NCI-H1092 treated with DMSO at 0.1 percent for 48 hours (cell line): ENCODE measurements around the gene SPRED3.
A peak's percentile ranks its signal among the peaks of the same experiment; 100 is the strongest.

Experiments used
- DNase-seq: peaks from one replicate; lab custom pipeline; 2025; lab: John Stamatoyannopoulos, UW

SPRED3 gene

DNA sequence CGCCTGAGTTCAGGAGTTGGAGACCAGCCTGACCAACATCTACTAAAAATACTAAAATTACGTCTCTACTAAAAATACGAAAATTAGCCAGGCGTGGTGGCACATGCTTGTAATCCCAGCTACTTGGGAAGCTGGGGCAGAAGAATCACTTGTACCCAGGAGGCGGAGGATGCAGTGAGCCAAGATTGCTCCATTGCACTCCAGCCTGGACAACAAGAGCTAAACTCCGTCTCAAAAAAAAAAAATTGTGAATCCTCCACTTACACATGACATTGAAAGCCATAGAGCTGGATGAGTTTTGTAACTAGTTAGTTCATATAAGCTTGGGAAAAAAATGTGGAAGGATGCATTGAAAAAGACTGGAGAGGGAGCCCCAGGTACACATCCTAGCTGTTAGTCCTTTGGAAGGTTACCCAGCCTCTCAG lies 14.6 kb upstream of the SPRED3 start:
- DNase-seq = no peak

DNA sequence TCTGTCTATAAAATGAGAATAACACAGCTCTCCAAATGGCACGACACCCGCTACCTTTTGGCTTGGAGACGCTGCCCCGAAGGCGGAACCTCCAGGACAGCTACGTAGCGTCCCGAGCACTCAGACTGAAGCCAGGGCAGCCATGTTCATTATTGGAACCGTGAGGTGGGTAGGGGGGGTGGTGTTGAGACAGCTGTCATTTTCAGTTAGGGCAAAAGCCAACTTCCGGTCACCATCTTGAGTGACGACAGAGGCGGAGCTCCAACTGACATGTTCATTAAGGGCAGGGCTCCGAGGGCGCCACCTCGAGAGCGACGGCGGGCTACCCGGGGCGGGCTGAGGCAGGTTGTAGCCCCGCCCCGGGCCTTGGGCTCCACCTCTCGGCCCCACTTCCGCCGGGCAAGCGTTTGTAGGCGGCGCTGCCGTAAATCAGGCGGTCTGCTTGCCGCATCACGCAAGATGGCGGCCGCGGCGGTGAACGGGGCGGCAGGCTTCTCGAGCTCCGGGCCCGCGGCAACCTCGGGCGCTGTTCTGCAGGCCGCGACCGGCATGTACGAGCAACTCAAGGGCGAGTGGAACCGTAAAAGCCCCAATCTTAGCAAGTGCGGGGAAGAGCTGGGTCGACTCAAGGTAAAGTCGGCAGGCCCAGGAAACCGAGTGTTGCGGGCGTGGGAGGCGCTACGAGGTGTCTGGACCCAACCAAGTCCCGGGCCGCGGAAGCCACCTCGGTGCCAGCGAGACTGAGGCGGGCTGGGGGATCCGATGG lies 14.0 kb upstream of the SPRED3 start, which contains the start of gene PSMD8:
Gene PSMD8, plus strand, starts transcription at position 240 of the 766 bp plus-strand sequence. Its CDS starts 31 bp downstream, at position 271.
- peak; percentile 97 for DNase-seq

DNA sequence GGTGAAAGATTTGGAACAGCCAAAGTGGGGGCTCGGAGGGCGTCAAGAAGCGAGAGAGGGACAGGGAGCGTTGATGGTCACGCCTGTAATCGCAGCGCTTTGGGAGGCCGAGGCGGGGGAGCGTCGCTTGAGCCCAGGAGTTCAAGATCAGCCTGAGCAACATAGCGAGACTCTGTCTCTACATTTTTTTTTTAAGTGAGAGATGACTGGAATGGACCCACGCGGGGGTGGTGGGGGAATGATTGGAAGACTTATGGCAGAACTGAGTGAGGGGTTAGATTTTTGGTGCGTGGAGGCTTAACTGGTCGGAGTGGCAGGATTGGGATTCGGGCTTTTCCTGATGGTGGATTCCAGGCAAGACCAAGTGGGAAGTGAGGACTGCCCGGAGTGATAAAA lies 13.4 kb upstream of the SPRED3 start:
- DNase-seq = no peak

DNA sequence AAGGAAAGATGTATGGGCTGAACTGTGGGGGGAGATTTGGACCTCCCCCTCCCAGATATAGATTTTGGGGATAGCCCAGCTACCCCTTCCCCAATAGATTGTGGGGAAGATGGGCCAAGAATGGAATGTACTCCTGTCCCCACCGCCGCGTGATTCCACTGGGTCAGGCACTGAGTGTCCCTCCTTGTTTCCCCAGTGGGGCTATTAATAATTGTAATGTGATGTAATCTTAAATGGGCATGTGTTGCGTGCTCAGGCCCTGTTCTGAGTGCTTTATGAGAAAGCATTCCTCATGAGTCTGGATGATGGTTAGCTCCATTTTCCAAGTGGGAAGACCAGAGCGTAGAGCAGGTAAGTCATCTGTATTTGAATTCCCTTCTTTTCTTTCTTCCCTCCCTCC lies 12.7 kb upstream of the SPRED3 start:
- no peak for DNase-seq

DNA sequence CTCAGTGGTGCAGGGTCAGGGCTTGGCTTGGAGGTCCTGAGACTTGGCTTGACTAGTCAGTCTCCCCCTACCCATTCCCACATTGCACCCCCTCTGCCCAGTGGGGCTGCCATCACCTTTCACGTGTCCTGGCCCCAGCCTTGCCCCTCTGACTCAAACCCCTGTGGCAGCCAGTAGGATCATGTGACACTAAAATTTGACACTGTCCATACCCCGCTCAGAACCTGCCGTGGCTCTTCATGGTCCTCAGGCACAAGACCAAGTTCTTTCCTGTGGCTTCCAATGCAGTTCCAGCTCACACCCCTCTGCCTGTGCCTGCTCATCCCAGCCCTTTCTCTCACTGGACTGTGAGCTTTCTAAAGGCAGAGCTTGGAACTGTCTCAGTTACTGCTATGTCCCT lies 11.9 kb upstream of the SPRED3 start:
- DNase-seq = no peak

DNA sequence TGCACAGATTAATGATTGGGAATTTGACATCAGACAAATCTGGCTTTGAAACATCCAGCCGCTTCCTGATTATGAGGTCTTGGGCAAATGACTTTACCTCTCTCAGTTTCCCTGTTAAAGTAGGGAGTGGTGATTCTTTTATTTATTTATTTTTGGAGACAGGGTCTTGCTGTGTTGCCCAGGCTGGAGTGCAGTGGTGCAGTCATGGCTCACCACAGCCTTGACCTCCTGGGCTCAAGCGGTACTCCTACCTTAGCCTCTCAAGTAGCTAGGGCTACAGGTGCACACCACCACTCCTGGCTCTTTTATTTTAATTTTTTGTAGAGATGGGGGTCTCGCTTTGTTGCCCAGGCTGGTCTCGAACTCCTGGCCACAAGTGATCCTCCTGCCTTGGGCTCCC lies 11.4 kb upstream of the SPRED3 start:
- no peak for DNase-seq

DNA sequence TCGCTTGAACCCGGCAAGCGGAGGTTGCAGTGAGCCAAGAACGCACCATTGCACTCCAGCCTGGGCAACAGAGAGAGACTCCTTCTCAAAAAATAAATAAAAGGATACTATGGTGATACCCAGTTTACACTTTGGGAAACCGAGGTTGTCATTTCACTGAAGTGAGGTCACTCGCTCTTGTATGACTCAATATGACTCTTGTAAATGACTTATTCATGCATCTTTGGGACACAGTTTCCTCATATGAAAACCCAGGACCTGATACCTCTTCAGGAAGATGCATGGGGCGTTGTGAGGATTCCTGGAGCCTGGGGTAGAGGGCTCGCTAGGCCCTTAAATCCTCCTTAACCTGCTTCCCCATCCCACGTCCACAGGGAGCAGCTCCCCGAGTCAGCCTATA lies 9.6 kb upstream of the SPRED3 start:
- no peak for DNase-seq

DNA sequence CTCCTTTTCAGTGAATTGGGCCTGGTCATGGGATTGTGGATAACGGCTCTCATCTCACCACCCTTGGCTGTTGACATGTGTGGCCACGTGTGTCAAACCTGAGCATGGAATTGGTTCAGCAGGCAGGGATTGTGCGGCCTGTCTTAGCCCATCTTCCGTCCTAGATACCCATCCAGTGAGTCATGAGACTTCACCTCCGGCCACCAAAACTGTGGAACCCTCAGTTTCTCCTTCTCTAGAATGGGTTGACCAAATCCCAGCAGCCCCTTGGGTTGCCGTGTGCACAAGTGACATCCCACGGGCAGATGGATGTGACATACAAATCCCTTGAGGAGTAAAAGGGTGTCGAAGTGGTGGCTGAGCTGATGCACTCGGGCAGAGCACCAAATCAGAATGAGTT lies 7.4 kb upstream of the SPRED3 start:
- DNase-seq = no peak

DNA sequence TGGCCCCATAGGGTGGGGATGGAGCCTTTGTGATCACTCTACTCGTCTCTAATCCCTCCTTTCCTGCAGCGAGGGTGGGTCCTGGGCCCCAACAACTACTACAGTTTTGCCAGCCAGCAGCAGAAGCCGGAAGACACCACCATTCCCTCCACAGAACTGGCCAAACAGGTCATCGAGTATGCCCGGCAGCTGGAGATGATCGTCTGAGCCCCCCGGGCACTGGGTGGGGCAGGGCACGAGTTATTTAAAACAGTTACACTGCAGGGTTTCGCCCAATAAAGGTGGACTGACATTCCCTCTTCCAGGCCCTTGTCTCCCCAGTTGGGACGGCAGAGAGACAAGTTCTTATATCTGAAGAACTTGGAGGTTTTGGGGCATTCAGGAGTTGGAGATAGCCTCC lies 5.3 kb upstream of the SPRED3 start:
- no peak for DNase-seq

DNA sequence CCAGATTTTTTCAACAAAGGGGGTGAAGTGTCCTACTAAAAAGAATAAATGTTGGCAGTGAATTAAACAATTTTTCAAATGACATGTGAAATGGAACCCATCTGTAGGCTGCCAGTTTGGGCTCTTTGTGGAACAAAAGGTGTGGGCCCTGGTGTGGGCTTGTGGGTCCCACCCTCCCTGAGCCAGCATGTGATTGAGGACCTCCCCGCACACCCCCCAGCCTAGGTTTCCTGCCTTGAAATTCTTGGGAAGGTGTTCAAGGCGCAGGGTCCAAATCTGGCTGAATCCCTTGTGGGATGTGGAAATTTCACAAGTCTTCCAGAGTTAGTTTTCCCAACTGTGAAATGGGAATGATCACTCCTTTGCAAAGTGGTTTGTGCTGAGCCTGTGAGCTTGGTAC lies 4.8 kb upstream of the SPRED3 start:
- DNase-seq = no peak

DNA sequence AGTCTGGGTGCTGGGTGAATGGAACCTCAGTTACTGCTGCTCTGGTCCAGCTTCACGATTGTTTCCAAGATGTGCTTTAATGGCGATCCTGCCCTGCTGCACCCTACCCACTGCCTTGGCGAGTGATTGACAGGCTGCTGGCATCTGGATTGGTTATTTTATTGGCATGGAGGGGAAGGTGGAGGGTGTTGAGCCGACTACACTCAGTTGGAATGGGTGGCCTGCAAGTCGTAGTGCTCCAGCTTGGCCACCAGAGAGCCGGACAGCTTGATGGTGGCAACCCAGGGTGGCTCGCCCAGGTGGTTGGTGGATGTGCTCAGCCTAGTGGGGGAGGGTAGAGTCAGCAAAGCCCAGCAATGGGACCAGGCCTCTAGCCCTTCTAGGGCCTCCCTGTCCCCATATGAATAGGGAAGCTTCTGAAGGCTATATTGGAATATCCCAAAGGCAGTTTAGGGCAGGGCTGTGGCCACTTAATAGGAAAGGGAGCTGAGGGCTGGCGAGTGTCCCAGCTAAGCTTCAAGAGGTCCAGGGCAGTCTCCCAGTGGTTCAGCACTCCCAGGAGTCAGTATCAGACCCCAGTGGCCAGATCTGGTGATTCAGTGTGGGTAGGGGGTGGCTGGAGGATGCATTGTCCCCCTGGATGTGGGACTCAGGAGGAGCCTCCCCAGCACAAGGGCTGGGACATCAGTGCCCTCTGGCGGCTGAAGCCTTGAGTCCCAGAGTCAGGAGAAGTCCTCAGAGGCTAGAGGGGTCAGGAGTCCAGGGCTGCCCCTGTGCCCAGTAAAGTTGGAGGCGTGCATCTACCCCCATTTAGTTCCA lies 4.1 kb upstream of the SPRED3 start:
- DNase-seq = no peak

DNA sequence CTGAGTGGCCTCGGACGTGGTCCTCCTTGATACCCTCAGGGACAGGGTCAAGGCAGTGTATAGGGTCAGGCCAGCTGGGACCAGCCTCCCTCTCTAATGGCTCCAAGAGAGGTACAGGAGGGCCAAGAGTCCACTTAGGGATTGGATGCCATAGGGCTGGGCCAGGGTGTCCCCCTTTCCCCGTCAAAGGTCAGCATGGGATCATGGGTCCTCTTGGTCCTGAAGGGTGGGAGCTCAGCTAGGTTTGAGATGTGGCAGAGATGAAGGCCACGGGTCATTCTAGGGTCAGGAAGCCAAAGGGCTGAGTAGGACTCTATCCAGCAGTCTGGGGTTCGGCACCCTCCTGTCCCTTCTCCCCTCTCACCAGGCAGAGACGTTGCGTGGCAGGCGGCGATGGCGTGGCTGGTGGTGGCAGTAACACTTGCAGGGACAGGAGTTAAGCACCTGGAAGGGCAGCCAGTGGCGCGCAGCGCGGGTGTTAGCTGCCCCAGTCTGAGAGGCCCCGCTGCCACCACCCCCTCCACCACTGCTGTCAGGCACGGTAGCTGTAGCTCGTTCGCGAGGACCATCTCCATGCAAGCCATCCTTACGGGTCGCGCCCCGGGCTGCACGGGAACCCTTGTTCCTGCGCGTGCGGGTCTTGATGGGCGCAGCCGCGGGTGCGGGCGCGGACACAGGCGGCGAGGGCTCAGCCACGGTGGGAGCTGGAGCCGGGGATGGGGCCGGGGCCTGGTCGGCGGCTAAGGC lies 3.3 kb upstream of the SPRED3 start:
- DNase-seq = no peak

DNA sequence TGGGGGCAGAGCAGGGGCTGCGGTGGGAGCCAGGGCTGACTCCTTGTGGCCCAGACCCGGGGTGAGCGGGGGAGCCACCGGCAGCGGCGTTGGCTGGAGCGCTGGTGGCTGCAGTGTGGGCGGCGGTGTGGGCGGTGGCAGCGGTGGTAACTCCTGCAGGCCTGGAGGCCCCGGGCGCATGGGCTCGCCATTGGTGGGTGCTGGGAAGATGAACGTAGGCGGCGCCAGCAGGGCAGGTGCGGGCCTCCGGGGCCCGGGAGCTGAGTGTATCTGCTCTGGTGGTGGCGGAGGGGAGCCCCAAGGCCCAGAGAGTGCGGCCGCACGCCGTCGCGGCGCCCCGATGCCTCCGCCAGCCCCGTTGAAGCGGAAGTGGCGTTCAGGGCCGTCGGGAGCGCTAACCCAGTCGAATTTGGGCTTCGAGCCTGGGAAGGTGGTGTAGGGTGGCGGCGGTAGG lies 2.7 kb upstream of the SPRED3 start:
- no peak for DNase-seq

DNA sequence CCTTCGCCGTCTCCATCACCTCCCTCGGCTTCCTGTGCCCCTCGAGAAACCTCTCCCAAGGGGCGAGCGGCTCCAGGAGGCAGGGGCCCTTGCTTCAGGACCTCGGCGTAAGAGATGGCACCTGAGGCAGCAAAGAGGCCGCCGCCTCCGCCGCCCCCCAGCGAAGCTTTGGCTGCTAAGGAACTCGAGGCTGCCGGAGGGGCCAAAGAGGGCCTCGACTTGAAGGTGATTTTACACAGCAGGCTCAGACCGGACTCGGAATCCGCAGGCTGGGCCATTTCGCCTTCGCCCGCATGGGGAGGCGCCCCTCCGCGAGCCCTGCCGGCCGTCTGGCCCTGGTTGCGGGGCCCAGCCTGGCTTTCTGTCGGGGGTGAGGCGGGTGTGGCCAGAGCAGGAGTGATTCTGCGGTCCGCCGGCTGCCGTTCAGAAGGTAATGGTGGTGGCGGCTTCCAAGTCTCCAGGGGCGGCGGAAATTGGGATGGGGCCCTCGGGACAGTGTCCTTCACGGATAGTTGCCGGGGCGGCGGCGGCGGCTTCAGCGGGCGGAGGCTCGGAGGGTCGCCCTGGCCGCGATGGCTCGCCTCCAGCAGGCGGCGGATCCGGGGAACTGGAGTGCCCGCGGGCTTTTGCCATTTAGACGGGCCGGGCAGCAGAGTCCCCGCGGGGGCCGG lies 2.1 kb upstream of the SPRED3 start:
- DNase-seq = no peak

DNA sequence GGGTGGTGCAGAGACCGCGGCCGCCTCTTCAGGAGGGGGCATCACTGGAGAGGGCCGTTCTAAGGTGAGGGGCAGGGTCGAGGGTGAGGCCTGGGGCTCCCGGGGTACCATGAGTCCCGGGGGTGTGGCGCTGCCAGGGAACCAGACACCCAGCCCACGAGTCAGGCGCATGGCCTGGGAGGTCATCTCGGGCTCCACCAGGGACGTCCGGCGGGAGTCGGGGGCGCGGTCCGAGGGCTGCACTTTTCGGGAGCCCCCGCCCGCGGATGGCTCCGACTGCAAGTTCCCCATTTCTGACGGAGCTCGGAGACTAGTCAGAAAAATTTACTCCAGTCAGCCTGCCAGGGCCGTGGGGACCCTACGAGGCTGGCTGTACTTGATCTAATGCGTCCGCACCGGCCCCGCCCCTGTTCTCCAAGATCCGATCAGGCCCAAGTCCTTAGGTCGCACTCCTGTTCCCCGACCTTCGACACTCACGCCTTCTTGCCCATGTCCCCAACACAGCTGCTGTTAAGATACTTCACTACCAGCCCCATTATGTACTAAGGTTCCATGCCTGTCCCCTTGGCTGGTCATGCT lies 1.4 kb upstream of the SPRED3 start:
- no peak for DNase-seq

DNA sequence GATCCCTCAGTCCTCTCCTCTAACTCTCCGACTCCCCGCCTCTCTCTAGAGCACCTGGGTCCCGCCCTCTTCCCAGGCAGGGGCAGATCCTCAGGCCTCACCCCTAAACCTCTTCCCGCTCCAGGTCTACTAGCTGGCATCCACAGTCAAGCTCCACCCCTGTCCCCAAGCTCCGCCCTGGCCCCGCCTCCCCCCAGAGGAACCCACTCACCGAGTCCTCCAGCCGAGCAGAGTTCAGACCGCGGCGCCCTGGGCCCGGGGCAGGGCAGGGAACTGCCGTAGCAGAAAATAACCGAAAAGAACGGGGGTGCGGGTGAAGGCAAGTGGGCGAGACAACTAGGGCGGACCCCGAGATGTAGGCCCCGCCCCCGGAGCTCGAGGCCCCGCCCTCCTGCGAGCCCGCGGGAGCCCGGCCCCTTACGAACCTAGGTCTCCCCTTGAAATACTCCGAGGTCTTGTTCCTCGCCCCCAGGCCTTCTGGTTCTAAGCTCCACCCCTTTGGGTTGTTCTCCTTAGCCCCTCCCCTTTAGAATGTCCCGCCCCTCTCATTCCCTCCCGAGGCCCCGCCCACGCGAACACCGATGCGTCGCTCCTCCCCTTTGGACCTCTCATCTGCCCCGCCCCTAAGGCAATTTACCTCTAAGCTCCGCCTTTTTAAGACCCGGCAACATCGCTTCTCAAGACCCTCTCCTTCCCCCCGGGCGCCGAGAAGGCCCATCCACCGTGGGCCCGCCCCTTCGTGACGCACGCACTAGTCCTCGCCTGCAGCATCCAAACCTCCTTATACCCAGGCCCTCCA lies 748 bp upstream of the SPRED3 start, which contains the start of gene GGN:
Gene GGN, minus strand, starts transcription at position 485 of the 799 bp plus-strand sequence. CDS start 773 bp downstream, outside the sequence.
- peak; percentile 70 for DNase-seq

DNA sequence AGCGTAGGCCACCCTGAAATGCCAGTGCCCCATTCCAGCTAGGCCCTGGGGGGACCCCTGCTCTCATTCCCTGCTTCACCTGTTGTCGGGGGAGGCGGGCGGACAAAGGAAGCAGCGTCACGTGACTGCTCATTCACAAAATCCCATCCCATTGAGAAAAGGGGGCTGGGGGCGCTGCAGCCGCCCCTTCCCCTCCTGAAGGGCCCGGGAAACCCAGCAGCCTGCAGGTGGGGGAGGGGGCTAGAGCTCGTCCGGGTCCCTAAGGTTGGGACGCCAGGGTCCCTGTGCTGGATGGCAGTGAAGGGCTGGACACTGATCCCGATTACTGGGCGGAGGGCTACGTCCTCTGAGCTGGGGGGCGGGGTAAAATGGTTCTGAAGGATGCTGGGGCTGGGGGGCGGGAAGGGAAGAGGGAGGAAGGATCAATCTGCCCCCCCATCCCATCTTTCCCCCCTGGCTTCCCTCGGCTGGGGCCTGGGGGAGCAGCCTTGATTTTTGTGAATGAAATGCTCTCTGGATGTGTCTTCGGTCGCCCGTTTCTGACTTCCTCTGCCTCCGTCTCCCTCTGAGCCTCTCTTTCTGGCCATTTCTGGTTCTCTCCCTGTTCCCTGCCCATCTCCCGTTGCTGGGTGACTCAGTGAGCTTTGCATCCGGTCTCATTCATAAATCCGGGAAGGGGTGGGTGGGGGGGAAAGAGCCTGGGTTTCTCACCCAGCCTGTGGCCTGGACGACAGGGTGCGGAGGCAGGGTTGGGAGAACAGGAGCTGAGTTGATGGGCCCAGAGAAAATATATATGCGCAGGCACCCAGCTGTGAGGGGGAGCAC lies 816 bp downstream of the SPRED3 start:
- DNase-seq = no peak

DNA sequence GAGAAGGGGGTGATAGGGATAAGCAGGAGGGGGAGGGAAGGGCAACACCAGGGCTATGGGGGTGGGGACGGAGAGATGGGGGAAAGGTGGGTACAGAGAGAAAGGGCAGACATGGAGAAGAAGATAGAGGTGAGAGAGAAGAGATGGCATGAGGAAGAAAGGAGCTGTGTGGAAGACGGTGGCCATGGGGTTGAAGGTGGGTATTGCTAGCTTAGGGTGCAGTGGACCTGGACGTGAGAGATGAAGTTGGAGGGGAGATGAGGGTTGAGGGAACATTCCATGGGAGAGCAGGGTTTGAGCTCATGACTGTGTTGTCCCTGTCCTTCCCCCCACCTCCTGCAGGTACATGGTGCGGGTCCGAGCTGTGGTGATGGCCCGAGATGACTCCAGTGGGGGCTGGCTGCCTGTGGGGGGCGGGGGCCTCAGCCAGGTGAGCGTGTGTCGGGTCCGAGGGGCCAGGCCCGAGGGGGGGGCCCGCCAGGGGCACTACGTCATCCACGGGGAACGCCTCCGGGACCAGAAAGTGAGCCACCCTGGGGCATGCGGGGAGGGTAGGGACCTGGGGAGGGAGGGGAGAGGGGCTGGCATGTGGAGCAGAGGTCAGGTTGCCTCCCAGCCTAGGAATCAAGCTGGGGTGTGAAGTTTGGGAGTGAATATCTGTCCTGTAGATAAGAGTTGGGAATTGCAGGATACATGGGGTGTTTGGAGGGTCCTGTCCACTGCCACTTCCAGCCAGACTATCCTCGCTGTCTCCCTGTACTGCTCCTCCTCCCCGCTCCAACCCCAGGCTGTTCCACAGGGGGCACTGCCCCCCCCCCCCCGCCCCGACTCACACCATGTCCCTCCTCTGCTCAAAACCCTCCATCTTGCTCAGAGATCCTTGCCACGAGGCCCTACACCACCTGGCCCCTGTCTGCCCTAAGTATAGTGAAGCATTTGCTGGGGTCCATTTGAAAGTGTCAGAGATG lies 1.7 kb downstream of the SPRED3 start:
- DNase-seq = no peak
